Breast epithelium (tissue), 4 donors: ENCODE data around the gene GPC6. TPM values are rescaled to one million over a fixed set of nuclear protein-coding genes. Genes with fewer than 3 reads are reported as not detected.

Experiments used
- DNase-seq, 2 donors: peaks; one replicate each; pipeline ENCODE4 v3.0.0-alpha.2; 2019; ENCODE audit warnings: low spot score in 2 of 2
- H3K27ac ChIP-seq, 2 donors: fragments of 200-600 bp; sonication (generic) in 1 of 2; one replicate each; pipeline ENCODE4 v1.5.1; 2016 to 2019; ENCODE audit warnings: mild to moderate bottlenecking in 1 of 2
- H3K27me3 ChIP-seq, 2 donors: fragments of 200-600 bp; sonication (generic) in 1 of 2; one replicate each; pipeline versions ENCODE4 v1.5.1 to v1.6.0; 2017 to 2019; ENCODE audit warnings: control low read depth in 1 of 2, mild to moderate bottlenecking in 1 of 2
- H3K36me3 ChIP-seq: fragments of 200-600 bp; one replicate; pipeline ENCODE4 v1.5.1; 2019
- H3K4me1 ChIP-seq, 2 donors: fragments of 200-600 bp; sonication (generic); one replicate each; pipeline ENCODE4 v1.5.1; 2016 to 2019; ENCODE audit warnings: control low read depth in 1 of 2
- H3K4me3 ChIP-seq, 3 donors: fragments of 200-600 bp; sonication (generic); 1 replicate in 2 of 3; 2 replicates in 1 of 3; pipeline ENCODE4 v1.5.1; 2016 to 2019; ENCODE audit warnings: mild to moderate bottlenecking in 3 of 3, moderate library complexity in 2 of 3
- H3K9me3 ChIP-seq, 2 donors: fragments of 200-600 bp; sonication (generic) in 1 of 2; one replicate each; pipeline ENCODE4 v1.5.1; 2016 to 2019; ENCODE audit warnings: control low read depth in 1 of 2
- POLR2A ChIP-seq: fragments of 450-650 bp; IDR thresholded peaks from one replicate; pipeline ENCODE4 v1.6.1; 2016; ENCODE audit warnings: antibody characterized with exemption, mild to moderate bottlenecking, moderate library complexity
- POLR2AphosphoS5 ChIP-seq, 3 donors: sonication (generic); formaldehyde crosslinking; IDR thresholded peaks; one replicate each; pipeline ENCODE4 v1.6.1; 2017; ENCODE audit warnings: antibody characterized with exemption in 3 of 3
- intact Hi-C: fragments of 100-400 bp; cut with DNase I; formaldehyde crosslinking; loops from one replicate; pipeline ENCODE4 v1.15.1; 2023; ENCODE audit warnings: low total_unique reads
- total RNA-seq, 3 donors: library from RNA; depleted of rRNA; stranded (reverse); fragments of >200 nt; gene quantifications; one replicate each; pipeline ENCODE4 v1.1.0, GENCODE V29; 2016
- TF ChIP-seq, protein P1 (sequence below), 3 donors: fragments of 450-650 bp; IDR thresholded peaks; one replicate each; pipeline ENCODE4 v1.5.1; 2016 to 2017; ENCODE audit warnings: antibody characterized with exemption in 3 of 3, mild to moderate bottlenecking in 3 of 3, moderate library complexity in 3 of 3

The GPC6 gene
- total RNA-seq, 3 donors from 2014 or later = 3.5 to 44.0 (median 4.9) TPM

DNA sequence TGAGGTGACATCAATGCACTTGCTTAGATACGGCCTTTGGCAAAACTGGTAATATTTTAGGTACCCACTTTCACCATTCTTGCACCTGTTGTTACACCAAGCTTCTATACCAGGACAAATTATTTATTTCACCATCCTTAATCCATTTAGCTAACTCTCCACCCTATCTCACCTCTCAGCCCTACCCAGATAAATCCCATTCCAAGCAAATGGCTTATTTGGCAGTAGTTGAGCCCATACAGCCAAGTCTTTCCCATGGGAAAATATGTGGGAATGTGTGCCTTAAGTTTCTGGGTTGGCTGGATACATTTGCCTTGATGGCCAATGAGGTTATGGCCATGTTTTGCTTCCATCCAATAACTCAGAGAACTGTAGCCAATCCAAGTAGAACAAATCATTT lies 551.9 kb downstream of the GPC6 start:
- Histone ChIP-seq H3K9me3 (no peaks in the 10 kb centered on the region), H3K4me1 (no peaks in the 10 kb centered on the region), H3K27ac (no peak overlapping the region), H3K36me3 (no peaks in the 10 kb centered on the region), H3K27me3 (no peaks in the 10 kb centered on the region), H3K4me3 (no peak overlapping the region)
- DNase-seq = no peak
- no peak for TF ChIP-seq POLR2AphosphoS5 (IDR thresholded peaks at IDR 0.05)
- TF ChIP-seq POLR2A = no peak
- intact Hi-C loops = no loop called here

DNA sequence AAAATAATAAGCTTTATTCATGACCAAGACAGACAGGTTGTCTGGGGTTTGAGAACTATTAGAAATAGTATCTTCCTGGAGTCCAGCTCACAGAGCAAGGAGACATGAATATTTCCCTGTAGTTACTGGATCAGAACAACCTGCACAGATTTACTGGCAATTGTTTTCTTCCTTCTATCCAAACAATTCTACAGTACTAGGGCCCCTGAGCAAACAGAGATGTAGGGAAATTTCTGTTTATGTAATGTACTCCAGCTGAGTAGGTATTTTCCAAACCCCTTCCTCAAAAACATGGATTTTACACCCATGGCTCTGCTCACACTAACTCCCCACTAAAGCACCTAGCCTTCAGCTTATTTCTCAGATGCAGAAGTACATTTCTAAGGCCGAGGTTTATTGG lies 557.6 kb downstream of the GPC6 start:
- Histone ChIP-seq H3K4me3 (no peak overlapping the region), H3K27ac (no peak overlapping the region), H3K27me3 (no peaks in the 10 kb centered on the region), H3K9me3 (no peaks in the 10 kb centered on the region), H3K36me3 (no peaks in the 10 kb centered on the region), H3K4me1 (no peaks in the 10 kb centered on the region)
- intact Hi-C loops = no loop called here
- TF ChIP-seq, protein P1, sequence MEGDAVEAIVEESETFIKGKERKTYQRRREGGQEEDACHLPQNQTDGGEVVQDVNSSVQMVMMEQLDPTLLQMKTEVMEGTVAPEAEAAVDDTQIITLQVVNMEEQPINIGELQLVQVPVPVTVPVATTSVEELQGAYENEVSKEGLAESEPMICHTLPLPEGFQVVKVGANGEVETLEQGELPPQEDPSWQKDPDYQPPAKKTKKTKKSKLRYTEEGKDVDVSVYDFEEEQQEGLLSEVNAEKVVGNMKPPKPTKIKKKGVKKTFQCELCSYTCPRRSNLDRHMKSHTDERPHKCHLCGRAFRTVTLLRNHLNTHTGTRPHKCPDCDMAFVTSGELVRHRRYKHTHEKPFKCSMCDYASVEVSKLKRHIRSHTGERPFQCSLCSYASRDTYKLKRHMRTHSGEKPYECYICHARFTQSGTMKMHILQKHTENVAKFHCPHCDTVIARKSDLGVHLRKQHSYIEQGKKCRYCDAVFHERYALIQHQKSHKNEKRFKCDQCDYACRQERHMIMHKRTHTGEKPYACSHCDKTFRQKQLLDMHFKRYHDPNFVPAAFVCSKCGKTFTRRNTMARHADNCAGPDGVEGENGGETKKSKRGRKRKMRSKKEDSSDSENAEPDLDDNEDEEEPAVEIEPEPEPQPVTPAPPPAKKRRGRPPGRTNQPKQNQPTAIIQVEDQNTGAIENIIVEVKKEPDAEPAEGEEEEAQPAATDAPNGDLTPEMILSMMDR (IDR thresholded peaks at IDR 0.05) = no peak
- no peak for TF ChIP-seq POLR2AphosphoS5 (IDR thresholded peaks at IDR 0.05)
- no peak for DNase-seq

DNA sequence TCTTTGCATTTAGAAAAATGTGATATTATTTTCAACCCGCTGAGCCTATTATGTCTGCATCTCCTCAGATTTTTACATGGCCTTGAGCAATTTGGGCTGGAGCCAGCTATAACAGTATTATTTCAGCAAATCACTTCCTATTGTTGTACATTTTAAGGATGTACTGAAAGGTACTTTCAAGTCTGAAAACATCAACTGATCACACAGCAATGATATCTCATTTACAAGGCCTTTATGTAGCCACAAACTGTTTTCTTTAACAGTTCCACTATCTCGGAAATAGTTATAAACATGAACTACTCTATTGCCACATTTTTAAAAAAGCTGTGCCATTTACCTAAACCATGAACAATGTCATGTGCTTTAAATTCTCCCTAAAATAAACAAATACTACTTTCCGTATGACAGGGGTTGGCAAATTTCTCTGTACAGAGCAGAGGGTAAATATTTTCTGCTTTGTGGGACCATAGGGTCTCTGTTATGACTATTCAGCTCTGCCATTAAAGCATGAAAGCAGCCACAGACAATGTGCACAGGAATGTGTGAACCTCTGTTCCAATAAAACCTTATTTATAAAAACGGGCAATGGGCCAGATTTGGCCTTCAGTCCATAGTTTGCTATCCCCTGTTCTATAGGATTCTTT lies 560.4 kb downstream of the GPC6 start:
- intact Hi-C loops = no loop called here
- Histone ChIP-seq H3K9me3 (no peaks in the 10 kb centered on the region), H3K4me1 (no peaks in the 10 kb centered on the region), H3K36me3 (no peaks in the 10 kb centered on the region), H3K4me3 (no peak overlapping the region), H3K27me3 (no peaks in the 10 kb centered on the region), H3K27ac (no peak overlapping the region)
- no peak for TF ChIP-seq POLR2A
- TF ChIP-seq, protein P1 (IDR thresholded peaks at IDR 0.05) = no peak
- TF ChIP-seq POLR2AphosphoS5 (IDR thresholded peaks at IDR 0.05) = no peak
- DNase-seq = no peak

DNA sequence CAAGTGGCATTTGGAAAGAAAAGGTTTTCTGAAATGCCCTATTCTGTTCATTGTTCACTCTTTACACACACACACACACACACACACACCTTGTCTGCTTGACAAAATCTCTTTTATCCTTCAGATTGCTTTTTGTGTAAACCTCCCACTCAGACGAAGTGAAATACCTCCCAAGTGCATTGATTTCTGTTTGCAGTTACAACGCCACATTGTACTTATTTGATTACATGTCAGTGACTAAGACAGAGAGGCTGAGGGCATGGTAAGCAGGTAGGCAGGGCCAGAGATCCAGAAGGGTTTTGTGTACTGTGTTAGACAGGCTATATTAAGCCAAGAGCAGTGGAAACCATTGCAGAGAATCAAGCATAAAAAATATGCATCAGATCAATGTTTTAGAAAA lies 561.8 kb downstream of the GPC6 start:
- Histone ChIP-seq H3K27ac (no peak overlapping the region), H3K36me3 (no peaks in the 10 kb centered on the region), H3K27me3 (no peaks in the 10 kb centered on the region), H3K4me1 (no peaks in the 10 kb centered on the region), H3K9me3 (no peaks in the 10 kb centered on the region), H3K4me3 (no peak overlapping the region)
- intact Hi-C loops = no loop called here
- TF ChIP-seq POLR2AphosphoS5 (IDR thresholded peaks at IDR 0.05) (no peak), POLR2A (no peak)
- TF ChIP-seq, protein P1 (IDR thresholded peaks at IDR 0.05) = no peak
- DNase-seq = no peak

DNA sequence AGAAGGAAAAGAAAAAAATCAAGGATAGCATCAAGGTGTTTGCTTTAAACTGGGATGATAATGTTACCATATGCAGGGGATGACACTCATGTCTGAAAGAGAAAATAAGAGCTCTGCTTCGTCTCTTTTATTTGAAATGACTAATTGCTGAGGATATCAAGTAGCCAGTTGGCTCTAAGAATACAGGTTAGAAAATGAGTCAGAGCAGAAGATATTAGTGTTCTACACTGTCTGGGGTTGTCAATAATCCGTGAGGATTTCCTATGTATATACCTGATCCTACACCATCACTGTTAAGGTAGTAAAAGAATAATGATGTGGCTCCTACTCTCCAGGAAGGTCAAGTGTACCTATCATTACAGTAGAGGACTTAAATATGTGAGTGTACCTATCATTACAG lies 562.5 kb downstream of the GPC6 start:
- intact Hi-C loops = no loop called here
- no peaks in the 10 kb centered on the region for H3K4me1 ChIP-seq

More for the DNA sequence above, 562.5 kb downstream of the GPC6 start:
- Histone ChIP-seq H3K4me3 (no peak overlapping the region), H3K36me3 (no peaks in the 10 kb centered on the region), H3K9me3 (no peaks in the 10 kb centered on the region), H3K27ac (no peak overlapping the region), H3K27me3 (no peaks in the 10 kb centered on the region)
- no peak for TF ChIP-seq POLR2A
- no peak for TF ChIP-seq POLR2AphosphoS5 (IDR thresholded peaks at IDR 0.05)
- TF ChIP-seq, protein P1 (IDR thresholded peaks at IDR 0.05) = no peak
- DNase-seq = no peak
